Spleen (tissue), 3 donors: ENCODE measurements around the gene RPA3.

Source experiments
- POLR2A ChIP-seq, 3 donors: fragments of 450-650 bp; IDR thresholded peaks; one replicate each; pipeline ENCODE4 v1.5.1; 2017; ENCODE audit warnings: antibody characterized with exemption in 3 of 3, mild to moderate bottlenecking in 1 of 3
- POLR2AphosphoS5 ChIP-seq, 3 donors: sonication (generic); formaldehyde crosslinking; IDR thresholded peaks; one replicate each; pipeline ENCODE4 v1.5.1; 2017; ENCODE audit warnings: antibody characterized with exemption in 3 of 3

DNA sequence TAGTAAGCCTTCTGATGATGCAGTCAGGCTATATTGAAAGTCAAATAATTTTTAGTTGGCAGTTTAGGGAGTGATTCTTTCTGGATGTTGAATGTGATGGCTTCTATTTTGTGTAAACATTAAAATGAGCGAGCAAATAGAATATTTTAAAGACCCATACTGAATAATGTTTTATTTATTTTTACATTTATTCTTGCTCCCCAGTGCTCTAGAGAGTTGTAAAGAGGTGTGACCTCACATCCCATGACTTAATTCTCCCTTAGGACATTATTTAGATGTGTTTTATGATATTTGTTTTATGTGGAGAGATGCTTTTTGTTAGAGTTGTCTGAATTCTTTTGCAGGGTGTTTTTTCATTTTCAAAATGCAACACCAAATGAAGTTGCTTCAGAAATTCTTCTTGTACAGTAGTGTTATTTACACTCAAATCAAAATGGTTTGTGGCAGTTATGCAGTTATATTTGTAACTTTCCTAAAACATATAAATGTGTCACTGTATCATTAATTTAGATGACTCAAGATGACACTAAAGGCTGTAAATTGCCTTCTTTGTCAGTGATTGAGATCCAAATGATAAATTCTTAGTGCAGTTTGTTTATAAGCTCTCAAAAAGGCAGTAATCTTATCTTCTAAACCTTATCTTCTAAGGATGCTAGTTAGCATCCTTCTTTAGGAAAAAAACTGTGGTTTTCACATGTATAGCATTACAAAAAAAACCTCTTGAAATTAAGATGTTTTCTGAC, 65.4 kb downstream of the RPA3 start:
- no peak for TF ChIP-seq POLR2A (IDR thresholded peaks at IDR 0.05)
- TF ChIP-seq POLR2AphosphoS5 (IDR thresholded peaks at IDR 0.05), result no peak
